ENCODE measurements around the gene FUS.
"Not testable (repeated sequence)": the region's sequence is repeated elsewhere in the genome, so short reads cannot be mapped to it uniquely, and the experiment has no call there.

- not testable (repeated sequence) for TF ChIP-seq CTCF (IDR thresholded peaks at IDR 0.05); POLR2A (IDR thresholded peaks at IDR 0.05; ENCODE audit: low read depth); POLR2AphosphoS5 (IDR thresholded peaks at IDR 0.05)
Measured at GRCh38 chr16:31150976-31151375, 29.0 kb upstream of the FUS start.
